ENCODE results near the gene STK32B.
"Not testable (repeated sequence)": the region's sequence is repeated elsewhere in the genome, so short reads cannot be mapped to it uniquely, and the experiment has no call there.

DNA sequence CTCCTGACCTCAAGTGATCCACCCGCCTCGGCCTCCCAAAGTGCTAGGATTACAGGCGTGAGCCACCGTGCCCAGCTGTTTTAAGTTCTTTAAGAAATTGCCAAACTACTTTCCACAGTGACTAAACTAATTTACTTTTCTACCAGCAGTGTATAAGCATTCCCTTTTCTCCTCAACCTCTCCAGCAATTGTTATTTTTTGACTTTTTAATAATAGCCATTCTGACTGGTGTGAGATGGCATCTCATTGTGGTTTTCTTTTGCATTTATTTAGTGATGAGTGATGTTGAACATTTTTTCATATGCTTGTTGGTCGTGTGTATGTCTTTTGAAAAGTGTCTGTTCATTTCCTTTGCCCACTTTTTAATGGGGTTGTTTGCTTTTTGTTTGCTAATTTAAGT is 199.3 kb downstream of the STK32B start:
- TF ChIP-seq, protein P1, sequence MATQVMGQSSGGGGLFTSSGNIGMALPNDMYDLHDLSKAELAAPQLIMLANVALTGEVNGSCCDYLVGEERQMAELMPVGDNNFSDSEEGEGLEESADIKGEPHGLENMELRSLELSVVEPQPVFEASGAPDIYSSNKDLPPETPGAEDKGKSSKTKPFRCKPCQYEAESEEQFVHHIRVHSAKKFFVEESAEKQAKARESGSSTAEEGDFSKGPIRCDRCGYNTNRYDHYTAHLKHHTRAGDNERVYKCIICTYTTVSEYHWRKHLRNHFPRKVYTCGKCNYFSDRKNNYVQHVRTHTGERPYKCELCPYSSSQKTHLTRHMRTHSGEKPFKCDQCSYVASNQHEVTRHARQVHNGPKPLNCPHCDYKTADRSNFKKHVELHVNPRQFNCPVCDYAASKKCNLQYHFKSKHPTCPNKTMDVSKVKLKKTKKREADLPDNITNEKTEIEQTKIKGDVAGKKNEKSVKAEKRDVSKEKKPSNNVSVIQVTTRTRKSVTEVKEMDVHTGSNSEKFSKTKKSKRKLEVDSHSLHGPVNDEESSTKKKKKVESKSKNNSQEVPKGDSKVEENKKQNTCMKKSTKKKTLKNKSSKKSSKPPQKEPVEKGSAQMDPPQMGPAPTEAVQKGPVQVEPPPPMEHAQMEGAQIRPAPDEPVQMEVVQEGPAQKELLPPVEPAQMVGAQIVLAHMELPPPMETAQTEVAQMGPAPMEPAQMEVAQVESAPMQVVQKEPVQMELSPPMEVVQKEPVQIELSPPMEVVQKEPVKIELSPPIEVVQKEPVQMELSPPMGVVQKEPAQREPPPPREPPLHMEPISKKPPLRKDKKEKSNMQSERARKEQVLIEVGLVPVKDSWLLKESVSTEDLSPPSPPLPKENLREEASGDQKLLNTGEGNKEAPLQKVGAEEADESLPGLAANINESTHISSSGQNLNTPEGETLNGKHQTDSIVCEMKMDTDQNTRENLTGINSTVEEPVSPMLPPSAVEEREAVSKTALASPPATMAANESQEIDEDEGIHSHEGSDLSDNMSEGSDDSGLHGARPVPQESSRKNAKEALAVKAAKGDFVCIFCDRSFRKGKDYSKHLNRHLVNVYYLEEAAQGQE (IDR thresholded peaks at IDR 0.05; ENCODE audit: unreplicated experiment): not testable (repeated sequence)
- TF ChIP-seq CTCF (conservative IDR thresholded peaks at IDR 0.05; ENCODE audit: low read depth in 2 of 2); ZNF114 (CRISPR knock-in tag; IDR thresholded peaks at IDR 0.05); EZH2 (IDR thresholded peaks at IDR 0.05; ENCODE audit: low read depth, unreplicated experiment); POLR2AphosphoS5 (IDR thresholded peaks at IDR 0.05; ENCODE audit: low read depth); CREB1 (CRISPR knock-in tag; IDR thresholded peaks at IDR 0.05; ENCODE audit: low read depth); ZNF462 (CRISPR knock-in tag; IDR thresholded peaks at IDR 0.05); ZNF331 (CRISPR knock-in tag; IDR thresholded peaks at IDR 0.05; ENCODE audit: low read depth); EZH2phosphoT487 (IDR thresholded peaks at IDR 0.05; ENCODE audit: unreplicated experiment); JUNB (IDR thresholded peaks at IDR 0.05; ENCODE audit: unreplicated experiment): not testable (repeated sequence)
